HepG2 (cell line): ENCODE measurements around the gene BABAM2.

ENCODE experiments used
- ASH2L ChIP-seq: fragments of 300-600, 200-600 bp; sonication (generic); IDR thresholded peaks from 2 replicates; pipeline ENCODE4 v1.7.0; 2017; ENCODE audit warnings: low read depth, mild to moderate bottlenecking, moderate library complexity, mixed read lengths, low read length; ENCODE audit not compliant: insufficient read length
- CTCF ChIP-seq: sonication (generic); formaldehyde crosslinking; IDR thresholded peaks from 2 replicates; pipeline ENCODE4 v1.5.0; 2020; ENCODE audit warnings: mild to moderate bottlenecking, missing genetic modification reagents, moderate library complexity
- FOXK2 ChIP-seq: fragments of 450-650 bp; IDR thresholded peaks from 2 replicates; pipeline ENCODE4 v1.6.1; 2016
- HDAC6 ChIP-seq: fragments of 200-600 bp; sonication (generic); IDR thresholded peaks from 2 replicates; pipeline ENCODE4 v1.7.0; 2017; ENCODE audit warnings: mild to moderate bottlenecking, antibody characterized with exemption, low read length, low read depth
- NONO ChIP-seq, 2 experiments: fragments of 450-650 bp in 1 of 2; sonication (generic) in 1 of 2; formaldehyde crosslinking in 1 of 2; IDR thresholded peaks in 1 of 2; conservative IDR thresholded peaks in 1 of 2; 2 replicates each; pipeline versions ENCODE4 v1.6.1 to v1.8.0; 2017 to 2022; ENCODE audit warnings: mild to moderate bottlenecking in 1 of 2, missing genetic modification reagents in 1 of 2, moderate library complexity in 1 of 2
- PLRG1 ChIP-seq: fragments of 450-650 bp; conservative IDR thresholded peaks from 2 replicates; pipeline ENCODE4 v1.6.1; 2016
- YY1 ChIP-seq: IDR thresholded peaks from 2 replicates; pipeline ENCODE4 v1.6.1; 2011; ENCODE audit warnings: low read length, low read depth, moderate library complexity, mild to moderate bottlenecking; ENCODE audit not compliant: insufficient read depth, insufficient replicate concordance
- ZNF644 ChIP-seq: IDR thresholded peaks from 2 replicates; pipeline ENCODE4 v1.6.1; 2016; ENCODE audit warnings: low read depth
- ZZZ3 ChIP-seq: sonication (generic); formaldehyde crosslinking; IDR thresholded peaks from 2 replicates; pipeline ENCODE4 v1.4.0; 2020; ENCODE audit warnings: missing genetic modification reagents, mild to moderate bottlenecking, borderline replicate concordance

GRCh38 chr2:28375742-28376631 is 485.5 kb downstream of the BABAM2 start:
- TF ChIP-seq ZNF644 (CRISPR knock-in tag) (no peak), CTCF (CRISPR knock-in tag) (peak; percentile 34), FOXK2 (no peak), ZZZ3 (CRISPR knock-in tag) (no peak), YY1 (no peak), NONO (IDR thresholded peaks at IDR 0.05) (no peak), NONO (CRISPR knock-in tag; conservative IDR thresholded peaks at IDR 0.05) (no peak), PLRG1 (no peak), HDAC6 (no peak), ASH2L (no peak)
